Heart left ventricle (tissue), 13 donors: Measurements from ENCODE around the gene SRGAP2B.
"Not testable (repeated sequence)": the region's sequence is repeated elsewhere in the genome, so short reads cannot be mapped to it uniquely, and the experiment has no call there.

Experiments
- POLR2A ChIP-seq, 2 donors: fragments of 450-650 bp; IDR thresholded peaks; one replicate each; pipeline ENCODE4 v1.6.1; 2017; ENCODE audit warnings: antibody characterized with exemption in 2 of 2, mild to moderate bottlenecking in 2 of 2, moderate library complexity in 2 of 2
- TF ChIP-seq, protein P1 (sequence below), 12 donors: fragments of 200-600 bp; sonication (generic) in 4 of 12; IDR thresholded peaks; one replicate each; pipeline versions ENCODE4 v1.5.0 to v1.8.0; 2018 to 2022; ENCODE audit warnings: antibody characterized with exemption in 12 of 12, mild to moderate bottlenecking in 5 of 12
- donor health status: ischemic (EF 13 %, LVEDD 7.1; RV severe dilation, severe dysfunction).
- donor health status: DM: no; HTN: yes; CAD: no.
- donor health status: DM: no; HTN: no; CAD: no.
- donor health status: ischemic (EF 25% LVEDD 6.9; RV normal size, moderate dysfunction).
- donor health status: ischemic (EF 25% LVEDD 5.7; RV mildly dilated, moderate dysfunction).
- donor health status: ischemic (EF 35%, LVEDD 5.7; RV mildly dilated, moderate dysfunction).
- donor health status: nonischemic (EF 11% LVEDD 7.7; RV severe dilation, severe dysfunction).
- donor health status: DM: yes; HTN: yes; CAD: no.
- donor health status: PGD.
- donor health status: ischemic (EF 29% LVEDD 5.4; RV normal size, mild dysfunction).
- donor health status: nonischemic (EF 23%, LVEDD 6.1; RV moderate dilation, normal function).

- TF ChIP-seq, protein P1, sequence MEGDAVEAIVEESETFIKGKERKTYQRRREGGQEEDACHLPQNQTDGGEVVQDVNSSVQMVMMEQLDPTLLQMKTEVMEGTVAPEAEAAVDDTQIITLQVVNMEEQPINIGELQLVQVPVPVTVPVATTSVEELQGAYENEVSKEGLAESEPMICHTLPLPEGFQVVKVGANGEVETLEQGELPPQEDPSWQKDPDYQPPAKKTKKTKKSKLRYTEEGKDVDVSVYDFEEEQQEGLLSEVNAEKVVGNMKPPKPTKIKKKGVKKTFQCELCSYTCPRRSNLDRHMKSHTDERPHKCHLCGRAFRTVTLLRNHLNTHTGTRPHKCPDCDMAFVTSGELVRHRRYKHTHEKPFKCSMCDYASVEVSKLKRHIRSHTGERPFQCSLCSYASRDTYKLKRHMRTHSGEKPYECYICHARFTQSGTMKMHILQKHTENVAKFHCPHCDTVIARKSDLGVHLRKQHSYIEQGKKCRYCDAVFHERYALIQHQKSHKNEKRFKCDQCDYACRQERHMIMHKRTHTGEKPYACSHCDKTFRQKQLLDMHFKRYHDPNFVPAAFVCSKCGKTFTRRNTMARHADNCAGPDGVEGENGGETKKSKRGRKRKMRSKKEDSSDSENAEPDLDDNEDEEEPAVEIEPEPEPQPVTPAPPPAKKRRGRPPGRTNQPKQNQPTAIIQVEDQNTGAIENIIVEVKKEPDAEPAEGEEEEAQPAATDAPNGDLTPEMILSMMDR (IDR thresholded peaks at IDR 0.05) = not testable (repeated sequence)
- TF ChIP-seq POLR2A (IDR thresholded peaks at IDR 0.05) = not testable (repeated sequence)
Measured at GRCh38 chr1:144922785-144923184, 172.3 kb downstream of the SRGAP2B start.
